ENCODE results near the gene UGT1A6.
"Not testable (repeated sequence)": the region's sequence is repeated elsewhere in the genome, so short reads cannot be mapped to it uniquely, and the experiment has no call there.

The UGT1A6 gene

GRCh38 chr2:233690444-233690843 is 2.2 kb upstream of the UGT1A6 start:
- no peak for DNase-seq (ENCODE audit: low spot score in 2 of 2)

DNA sequence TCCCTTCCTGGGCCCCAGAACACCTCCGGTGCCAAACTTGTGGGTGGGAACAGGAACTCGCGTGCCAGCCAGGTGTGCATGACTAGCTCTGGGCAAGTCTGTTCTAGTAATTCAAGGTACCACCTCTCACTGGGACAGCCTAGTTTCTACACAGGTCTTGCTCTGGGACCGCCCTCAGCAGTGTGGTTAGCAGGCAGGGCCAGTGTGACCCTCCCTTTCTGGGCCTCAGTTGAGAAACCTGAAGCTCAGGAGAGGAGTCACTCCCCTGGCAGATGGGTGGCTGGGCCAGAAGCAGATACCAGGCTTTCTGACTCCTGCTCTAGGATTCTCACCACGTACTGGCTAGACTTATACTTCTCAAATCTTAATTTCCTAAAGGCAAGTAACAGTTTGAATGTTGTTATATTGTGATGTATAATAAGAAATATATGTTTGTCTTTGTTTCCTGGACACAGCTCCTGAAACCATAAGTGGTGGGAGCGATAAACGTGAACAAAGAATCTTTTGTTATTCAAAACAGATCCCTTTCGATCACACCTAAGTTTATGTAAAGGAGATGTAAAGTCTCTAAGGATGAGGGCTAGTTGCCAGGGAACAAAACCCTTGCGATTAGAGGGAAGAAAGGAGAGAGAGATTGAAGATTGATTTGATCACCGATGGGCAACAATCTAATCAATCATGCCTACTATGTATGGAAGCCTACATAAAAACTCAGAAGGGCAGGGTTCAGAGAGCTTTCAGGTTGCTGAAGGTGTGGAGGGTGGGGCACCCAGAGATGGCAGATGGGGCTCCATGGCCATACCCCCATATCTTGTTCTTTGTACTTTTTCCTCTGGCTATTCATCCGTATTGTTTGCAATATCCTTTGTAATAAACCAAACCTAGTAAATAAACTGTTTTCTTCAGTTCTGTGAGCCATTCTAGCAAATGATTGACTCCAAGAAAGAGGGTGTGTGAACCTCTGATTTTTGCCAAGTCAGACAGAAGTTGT is 952 bp upstream of the UGT1A6 start:
- no peaks in the 10 kb centered on the region for H3K36me3 Mint-ChIP-seq (ENCODE audit: insufficient read depth)
- no peak for DNase-seq (ENCODE audit: low spot score in 2 of 2)
- no peaks in the 10 kb centered on the region for H3K9me3 Mint-ChIP-seq
- ATAC-seq (replicated peaks; ENCODE audit: extremely low read depth, poor library complexity, severe bottlenecking), result no peak
- H3K4me1 Mint-ChIP-seq, result no peaks in the 10 kb centered on the region
- H3K27me3 Mint-ChIP-seq, result peaks cover 68% of the 10 kb centered on the region
- H3K4me3 Mint-ChIP-seq, result no peak overlapping the region
- no peak overlapping the region for H3K27ac Mint-ChIP-seq (ENCODE audit: low read depth)

More at GRCh38 chr2:233690444-233690843, 2.2 kb upstream of the UGT1A6 start:
- no peak for ATAC-seq (replicated peaks; ENCODE audit: extremely low read depth, poor library complexity, severe bottlenecking)
- no peak overlapping the region for H3K4me3 Mint-ChIP-seq
- H3K27me3 Mint-ChIP-seq, result peaks cover 62% of the 10 kb centered on the region
- no peaks in the 10 kb centered on the region for H3K4me1 Mint-ChIP-seq
- H3K27ac Mint-ChIP-seq (ENCODE audit: low read depth), result no peak overlapping the region
- H3K36me3 Mint-ChIP-seq (ENCODE audit: insufficient read depth), result no peaks in the 10 kb centered on the region
- H3K9me3 Mint-ChIP-seq, result no peaks in the 10 kb centered on the region

DNA sequence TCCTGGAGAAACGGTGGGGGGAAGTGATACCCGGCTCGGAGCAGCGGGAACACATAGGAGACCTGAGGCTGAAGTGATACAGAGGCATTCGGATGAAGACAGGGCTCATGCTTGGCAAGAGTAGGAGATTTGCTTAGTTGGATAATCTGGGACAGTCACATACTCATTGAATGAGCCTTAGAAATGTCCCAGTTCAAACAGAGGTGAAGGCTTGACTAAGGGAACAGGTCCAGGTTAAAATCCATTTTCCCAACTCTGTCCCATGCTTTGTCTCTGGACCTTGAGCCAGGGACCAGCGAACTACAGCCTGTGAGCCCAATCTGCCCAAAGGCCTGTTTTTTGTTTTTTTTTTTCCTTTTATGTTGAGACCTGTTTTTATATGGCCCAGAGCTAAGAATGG is 1.3 kb downstream of the UGT1A6 start:
- H3K27me3 Mint-ChIP-seq, result peaks cover 64% of the 10 kb centered on the region
- no peaks in the 10 kb centered on the region for H3K4me1 Mint-ChIP-seq
- no peak overlapping the region for H3K27ac Mint-ChIP-seq (ENCODE audit: low read depth)
- H3K9me3 Mint-ChIP-seq, result no peaks in the 10 kb centered on the region
- no peak overlapping the region for H3K4me3 Mint-ChIP-seq
- DNase-seq (ENCODE audit: low spot score in 2 of 2) (no peak), ATAC-seq (replicated peaks; ENCODE audit: extremely low read depth, poor library complexity, severe bottlenecking) (no peak)
- H3K36me3 Mint-ChIP-seq (ENCODE audit: insufficient read depth), result no peaks in the 10 kb centered on the region

DNA sequence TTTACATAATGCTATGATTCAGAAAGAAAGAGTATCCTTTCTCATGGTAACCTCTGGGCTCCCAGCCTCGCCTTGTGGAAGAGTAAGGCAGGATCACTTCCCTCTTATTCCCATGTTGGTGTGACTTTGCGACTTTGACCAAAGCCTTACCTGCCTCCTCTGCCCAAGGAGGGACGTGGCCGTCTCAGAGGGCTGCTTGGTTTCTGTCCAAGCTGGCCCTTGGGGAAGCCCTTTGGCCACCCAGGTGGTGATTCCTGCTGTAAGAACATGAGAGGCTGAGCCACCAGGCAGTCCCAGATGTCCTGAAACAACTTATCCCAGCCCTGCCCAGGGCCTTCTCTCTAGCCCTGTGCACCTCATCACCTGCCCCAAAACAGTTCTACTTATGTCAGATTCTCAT is 6.0 kb downstream of the UGT1A6 start:
- H3K27ac Mint-ChIP-seq (ENCODE audit: low read depth), result no peak overlapping the region

GRCh38 chr2:233699424-233700027 is 6.8 kb downstream of the UGT1A6 start:
- H3K27me3 Mint-ChIP-seq, result peaks cover 55% of the 10 kb centered on the region
- H3K27ac Mint-ChIP-seq (ENCODE audit: low read depth), result no peak overlapping the region
- H3K4me1 Mint-ChIP-seq, result no peaks in the 10 kb centered on the region
- no peak overlapping the region for H3K4me3 Mint-ChIP-seq
- peaks cover 6% of the 10 kb centered on the region for H3K9me3 Mint-ChIP-seq
- ATAC-seq (replicated peaks; ENCODE audit: extremely low read depth, poor library complexity, severe bottlenecking) (no peak), DNase-seq (ENCODE audit: low spot score in 2 of 2) (no peak)
- no peaks in the 10 kb centered on the region for H3K36me3 Mint-ChIP-seq (ENCODE audit: insufficient read depth)

More for the DNA sequence above, 6.0 kb downstream of the UGT1A6 start:
- Mint-ChIP-seq H3K36me3 (ENCODE audit: insufficient read depth) (no peaks in the 10 kb centered on the region), H3K9me3 (no peaks in the 10 kb centered on the region), H3K4me3 (no peak overlapping the region), H3K4me1 (no peaks in the 10 kb centered on the region), H3K27me3 (peaks cover 50% of the 10 kb centered on the region)
- DNase-seq (ENCODE audit: low spot score in 2 of 2), result no peak
- ATAC-seq (replicated peaks; ENCODE audit: extremely low read depth, poor library complexity, severe bottlenecking), result no peak

GRCh38 chr2:233700028-233700635 is 7.4 kb downstream of the UGT1A6 start:
- H3K27me3 Mint-ChIP-seq, result peaks cover 58% of the 10 kb centered on the region
- H3K4me1 Mint-ChIP-seq, result no peaks in the 10 kb centered on the region
- no peak overlapping the region for H3K4me3 Mint-ChIP-seq
- no peak for ATAC-seq (replicated peaks; ENCODE audit: extremely low read depth, poor library complexity, severe bottlenecking)
- H3K9me3 Mint-ChIP-seq, result peaks cover 6% of the 10 kb centered on the region
- no peak for DNase-seq (ENCODE audit: low spot score in 2 of 2)
- H3K36me3 Mint-ChIP-seq (ENCODE audit: insufficient read depth), result no peaks in the 10 kb centered on the region
- no peak overlapping the region for H3K27ac Mint-ChIP-seq (ENCODE audit: low read depth)

DNA sequence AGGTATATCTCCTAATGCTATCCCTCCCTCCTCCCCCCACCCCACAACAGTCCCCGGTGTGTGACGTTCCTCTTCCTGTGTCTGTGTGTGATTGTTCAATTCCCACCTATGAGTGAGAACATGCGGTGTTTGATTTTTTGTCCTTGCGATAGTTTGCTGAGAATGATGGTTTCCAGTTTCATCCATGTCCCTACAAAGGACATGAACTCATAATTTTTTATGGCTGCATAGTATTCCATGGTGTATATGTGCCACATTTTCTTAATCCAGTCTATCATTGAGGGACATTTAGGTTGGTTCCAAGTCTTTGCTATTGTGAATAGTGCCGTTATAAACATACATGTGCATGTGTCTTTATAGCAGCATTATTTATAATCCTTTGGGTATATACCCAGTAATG is 8.2 kb downstream of the UGT1A6 start:
- not testable (repeated sequence) for H3K4me3 Mint-ChIP-seq; H3K4me1 Mint-ChIP-seq; ATAC-seq (replicated peaks; ENCODE audit: extremely low read depth, poor library complexity, severe bottlenecking); H3K27ac Mint-ChIP-seq (ENCODE audit: low read depth); DNase-seq (ENCODE audit: low spot score in 2 of 2); H3K36me3 Mint-ChIP-seq (ENCODE audit: insufficient read depth); H3K9me3 Mint-ChIP-seq
- H3K27me3 Mint-ChIP-seq, result peaks cover 57% of the 10 kb centered on the region

GRCh38 chr2:233702238-233702637 is 9.5 kb downstream of the UGT1A6 start:
- Mint-ChIP-seq H3K4me3 (no peak overlapping the region), H3K36me3 (ENCODE audit: insufficient read depth) (no peaks in the 10 kb centered on the region), H3K27me3 (peaks cover 48% of the 10 kb centered on the region), H3K4me1 (no peaks in the 10 kb centered on the region), H3K27ac (ENCODE audit: low read depth) (no peak overlapping the region), H3K9me3 (peaks cover 6% of the 10 kb centered on the region)
- DNase-seq (ENCODE audit: low spot score in 2 of 2) (no peak), ATAC-seq (replicated peaks; ENCODE audit: extremely low read depth, poor library complexity, severe bottlenecking) (no peak)

- H3K4me1 Mint-ChIP-seq, result no peaks in the 10 kb centered on the region
- H3K27me3 Mint-ChIP-seq, result peaks cover 64% of the 10 kb centered on the region
- H3K27ac Mint-ChIP-seq (ENCODE audit: low read depth), result no peak overlapping the region
- H3K36me3 Mint-ChIP-seq (ENCODE audit: insufficient read depth), result no peaks in the 10 kb centered on the region
- ATAC-seq (replicated peaks; ENCODE audit: extremely low read depth, poor library complexity, severe bottlenecking), result no peak
- H3K9me3 Mint-ChIP-seq, result peaks cover 6% of the 10 kb centered on the region
- H3K4me3 Mint-ChIP-seq, result no peak overlapping the region
- DNase-seq (ENCODE audit: low spot score in 2 of 2), result no peak
Measured at GRCh38 chr2:233705911-233706506, 13.3 kb downstream of the UGT1A6 start.

- Mint-ChIP-seq H3K27ac (ENCODE audit: low read depth) (no peak overlapping the region), H3K36me3 (ENCODE audit: insufficient read depth) (no peaks in the 10 kb centered on the region), H3K9me3 (peaks cover 6% of the 10 kb centered on the region), H3K4me1 (no peaks in the 10 kb centered on the region), H3K27me3 (peaks cover 71% of the 10 kb centered on the region), H3K4me3 (no peak overlapping the region)
- ATAC-seq (replicated peaks; ENCODE audit: extremely low read depth, poor library complexity, severe bottlenecking), result no peak
- no peak for DNase-seq (ENCODE audit: low spot score in 2 of 2)
Measured at GRCh38 chr2:233706720-233707119, 14.0 kb downstream of the UGT1A6 start.

DNA sequence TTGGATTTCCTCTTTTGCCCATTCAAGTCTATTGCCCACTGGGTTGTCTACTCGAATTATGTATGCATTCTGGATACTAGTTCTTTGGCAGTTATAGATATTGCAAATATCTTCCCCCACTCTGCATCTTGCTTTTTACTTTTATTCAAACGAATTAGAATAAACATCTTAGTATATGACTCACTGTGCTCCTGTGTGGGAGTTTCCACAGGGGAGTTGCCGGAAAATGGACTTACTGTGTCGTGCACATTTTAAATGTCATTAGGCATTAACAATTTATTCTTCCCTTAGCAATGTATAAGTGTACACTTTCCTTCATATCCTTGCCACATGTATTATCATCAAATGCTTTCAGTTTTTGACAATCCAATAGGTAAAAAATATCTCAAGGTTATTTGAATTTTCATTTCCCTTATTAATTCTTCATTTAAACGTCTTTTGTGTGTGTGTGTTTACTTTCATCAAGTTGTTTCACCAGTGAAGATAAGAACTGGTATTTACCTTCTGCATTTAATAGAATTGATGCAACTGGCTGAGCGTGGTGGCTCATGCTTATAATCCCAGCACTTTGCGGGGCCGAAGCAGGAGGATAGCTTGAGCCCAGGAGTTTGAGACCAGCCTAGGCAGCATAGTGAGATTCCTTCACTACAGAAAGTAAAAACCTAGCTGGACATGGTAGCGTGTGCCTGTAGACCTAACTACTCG is 15.4 kb downstream of the UGT1A6 start:
- Mint-ChIP-seq H3K4me3 (no peak overlapping the region), H3K9me3 (peaks cover 6% of the 10 kb centered on the region), H3K27ac (ENCODE audit: low read depth) (no peak overlapping the region), H3K36me3 (ENCODE audit: insufficient read depth) (no peaks in the 10 kb centered on the region), H3K4me1 (no peaks in the 10 kb centered on the region), H3K27me3 (peaks cover 84% of the 10 kb centered on the region)
- DNase-seq (ENCODE audit: low spot score in 2 of 2) (no peak), ATAC-seq (replicated peaks; ENCODE audit: extremely low read depth, poor library complexity, severe bottlenecking) (no peak)

DNA sequence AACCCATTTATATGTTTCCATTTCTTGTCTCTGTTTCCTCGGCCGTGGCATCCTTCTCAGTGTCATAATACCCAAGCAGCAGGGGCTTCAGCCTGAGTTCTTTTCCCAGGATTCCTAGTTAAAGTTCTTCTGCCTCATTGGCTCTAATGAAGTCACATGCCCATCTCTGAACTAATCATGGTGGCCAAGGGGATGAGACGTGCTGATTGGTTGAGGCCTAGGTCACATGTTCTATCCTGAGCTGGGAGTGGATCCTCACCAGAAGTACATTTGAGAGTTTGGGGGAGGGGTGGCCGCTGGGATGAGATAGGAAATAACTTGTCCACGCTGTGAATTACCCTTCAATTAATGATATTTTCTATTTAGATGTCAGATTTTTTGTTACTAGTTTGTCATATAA is 16.3 kb downstream of the UGT1A6 start:
- no peak for DNase-seq (ENCODE audit: low spot score in 2 of 2)
- H3K36me3 Mint-ChIP-seq (ENCODE audit: insufficient read depth), result no peaks in the 10 kb centered on the region
- H3K27ac Mint-ChIP-seq (ENCODE audit: low read depth), result no peak overlapping the region
- peaks cover 83% of the 10 kb centered on the region for H3K27me3 Mint-ChIP-seq
- no peaks in the 10 kb centered on the region for H3K4me1 Mint-ChIP-seq
- ATAC-seq (replicated peaks; ENCODE audit: extremely low read depth, poor library complexity, severe bottlenecking), result no peak
- H3K9me3 Mint-ChIP-seq, result peaks cover 4% of the 10 kb centered on the region
- no peak overlapping the region for H3K4me3 Mint-ChIP-seq

Measured in central memory CD8-positive, alpha-beta T cell (primary cell).